ENCODE measurements around the gene TEF.

Gene TEF

GRCh38 chr22:41334951-41335635, 46.6 kb upstream of the TEF start:
- TF ChIP-seq CSDC2 (CRISPR knock-in tag; IDR thresholded peaks at IDR 0.05) (no peak), TOX (CRISPR knock-in tag; IDR thresholded peaks at IDR 0.05; ENCODE audit: borderline replicate concordance) (no peak)
- TF ChIP-seq, protein P1, sequence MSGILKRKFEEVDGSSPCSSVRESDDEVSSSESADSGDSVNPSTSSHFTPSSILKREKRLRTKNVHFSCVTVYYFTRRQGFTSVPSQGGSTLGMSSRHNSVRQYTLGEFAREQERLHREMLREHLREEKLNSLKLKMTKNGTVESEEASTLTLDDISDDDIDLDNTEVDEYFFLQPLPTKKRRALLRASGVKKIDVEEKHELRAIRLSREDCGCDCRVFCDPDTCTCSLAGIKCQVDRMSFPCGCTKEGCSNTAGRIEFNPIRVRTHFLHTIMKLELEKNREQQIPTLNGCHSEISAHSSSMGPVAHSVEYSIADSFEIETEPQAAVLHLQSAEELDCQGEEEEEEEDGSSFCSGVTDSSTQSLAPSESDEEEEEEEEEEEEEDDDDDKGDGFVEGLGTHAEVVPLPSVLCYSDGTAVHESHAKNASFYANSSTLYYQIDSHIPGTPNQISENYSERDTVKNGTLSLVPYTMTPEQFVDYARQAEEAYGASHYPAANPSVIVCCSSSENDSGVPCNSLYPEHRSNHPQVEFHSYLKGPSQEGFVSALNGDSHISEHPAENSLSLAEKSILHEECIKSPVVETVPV (CRISPR knock-in tag; IDR thresholded peaks at IDR 0.05): no peak
- no peak for ATAC-seq

DNA sequence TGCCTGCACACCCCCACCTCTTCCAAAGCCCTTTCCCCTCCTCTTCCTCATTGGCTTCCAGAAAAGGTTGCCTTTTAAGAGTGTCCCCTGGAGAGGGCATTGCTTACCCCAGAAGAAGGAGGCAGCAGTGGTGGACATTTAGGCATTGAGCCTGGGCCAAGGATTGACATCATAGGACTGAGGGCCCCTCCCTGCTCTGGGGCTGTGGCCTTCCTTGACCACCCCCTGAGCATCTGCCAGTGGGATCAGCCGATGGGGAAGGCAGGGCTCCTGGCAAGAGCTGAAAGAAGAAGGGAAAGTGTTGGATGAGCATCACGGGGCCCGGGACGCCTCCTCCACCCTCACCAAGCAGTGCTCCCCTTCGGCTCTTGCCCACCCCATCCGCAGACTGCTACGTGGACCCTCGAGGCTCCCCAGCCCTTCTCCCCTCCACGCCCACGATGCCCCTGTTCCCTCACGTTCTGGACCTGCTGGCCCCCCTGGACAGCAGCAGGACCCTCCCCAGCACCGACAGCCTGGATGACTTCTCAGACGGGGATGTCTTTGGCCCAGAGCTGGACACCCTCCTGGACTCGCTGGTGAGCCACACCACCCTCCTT, 43.0 kb upstream of the TEF start:
- TF ChIP-seq SNAI2 (CRISPR knock-in tag; IDR thresholded peaks at IDR 0.05) (no peak), ZNF70 (CRISPR knock-in tag; IDR thresholded peaks at IDR 0.05) (no peak), GLIS3 (CRISPR knock-in tag; IDR thresholded peaks at IDR 0.05) (no peak), ISL1 (CRISPR knock-in tag; IDR thresholded peaks at IDR 0.05) (no peak), ARNTL (CRISPR knock-in tag; IDR thresholded peaks at IDR 0.05; ENCODE audit: borderline replicate concordance, low read depth) (no peak), TCF4 (CRISPR knock-in tag; IDR thresholded peaks at IDR 0.05; ENCODE audit: borderline replicate concordance) (no peak), CSDC2 (CRISPR knock-in tag; IDR thresholded peaks at IDR 0.05) (no peak), TOX (CRISPR knock-in tag; IDR thresholded peaks at IDR 0.05; ENCODE audit: borderline replicate concordance) (no peak), OSR1 (CRISPR knock-in tag; IDR thresholded peaks at IDR 0.05) (no peak), ZFP30 (CRISPR knock-in tag; IDR thresholded peaks at IDR 0.05) (no peak), PPARA (CRISPR knock-in tag; IDR thresholded peaks at IDR 0.05; ENCODE audit: borderline replicate concordance) (no peak), ZNF565 (CRISPR knock-in tag; conservative IDR thresholded peaks at IDR 0.05; ENCODE audit: low read depth) (no peak), TSHZ2 (CRISPR knock-in tag; IDR thresholded peaks at IDR 0.05) (no peak), ZFP3 (CRISPR knock-in tag; IDR thresholded peaks at IDR 0.05) (no peak)
- TF ChIP-seq, protein P2, sequence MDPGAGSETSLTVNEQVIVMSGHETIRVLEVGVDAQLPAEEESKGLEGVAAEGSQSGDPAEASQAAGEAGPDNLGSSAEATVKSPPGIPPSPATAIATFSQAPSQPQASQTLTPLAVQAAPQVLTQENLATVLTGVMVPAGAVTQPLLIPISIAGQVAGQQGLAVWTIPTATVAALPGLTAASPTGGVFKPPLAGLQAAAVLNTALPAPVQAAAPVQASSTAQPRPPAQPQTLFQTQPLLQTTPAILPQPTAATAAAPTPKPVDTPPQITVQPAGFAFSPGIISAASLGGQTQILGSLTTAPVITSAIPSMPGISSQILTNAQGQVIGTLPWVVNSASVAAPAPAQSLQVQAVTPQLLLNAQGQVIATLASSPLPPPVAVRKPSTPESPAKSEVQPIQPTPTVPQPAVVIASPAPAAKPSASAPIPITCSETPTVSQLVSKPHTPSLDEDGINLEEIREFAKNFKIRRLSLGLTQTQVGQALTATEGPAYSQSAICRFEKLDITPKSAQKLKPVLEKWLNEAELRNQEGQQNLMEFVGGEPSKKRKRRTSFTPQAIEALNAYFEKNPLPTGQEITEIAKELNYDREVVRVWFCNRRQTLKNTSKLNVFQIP (CRISPR knock-in tag; IDR thresholded peaks at IDR 0.05; ENCODE audit: borderline replicate concordance, low read depth): no peak
- TF ChIP-seq, protein P3, sequence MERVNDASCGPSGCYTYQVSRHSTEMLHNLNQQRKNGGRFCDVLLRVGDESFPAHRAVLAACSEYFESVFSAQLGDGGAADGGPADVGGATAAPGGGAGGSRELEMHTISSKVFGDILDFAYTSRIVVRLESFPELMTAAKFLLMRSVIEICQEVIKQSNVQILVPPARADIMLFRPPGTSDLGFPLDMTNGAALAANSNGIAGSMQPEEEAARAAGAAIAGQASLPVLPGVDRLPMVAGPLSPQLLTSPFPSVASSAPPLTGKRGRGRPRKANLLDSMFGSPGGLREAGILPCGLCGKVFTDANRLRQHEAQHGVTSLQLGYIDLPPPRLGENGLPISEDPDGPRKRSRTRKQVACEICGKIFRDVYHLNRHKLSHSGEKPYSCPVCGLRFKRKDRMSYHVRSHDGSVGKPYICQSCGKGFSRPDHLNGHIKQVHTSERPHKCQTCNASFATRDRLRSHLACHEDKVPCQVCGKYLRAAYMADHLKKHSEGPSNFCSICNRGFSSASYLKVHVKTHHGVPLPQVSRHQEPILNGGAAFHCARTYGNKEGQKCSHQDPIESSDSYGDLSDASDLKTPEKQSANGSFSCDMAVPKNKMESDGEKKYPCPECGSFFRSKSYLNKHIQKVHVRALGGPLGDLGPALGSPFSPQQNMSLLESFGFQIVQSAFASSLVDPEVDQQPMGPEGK (CRISPR knock-in tag; IDR thresholded peaks at IDR 0.05; ENCODE audit: borderline replicate concordance): no peak
- no peak for ATAC-seq

GRCh38 chr22:41339823-41340222, 41.9 kb upstream of the TEF start:
- no peak for TF ChIP-seq ZC3H10 (CRISPR knock-in tag; IDR thresholded peaks at IDR 0.05)
- no peak for TF ChIP-seq OSR1 (CRISPR knock-in tag; IDR thresholded peaks at IDR 0.05)
- no peak for TF ChIP-seq ZFP3 (CRISPR knock-in tag; IDR thresholded peaks at IDR 0.05)
- no peak for TF ChIP-seq CSDC2 (CRISPR knock-in tag; IDR thresholded peaks at IDR 0.05)
- TF ChIP-seq TCF4 (CRISPR knock-in tag; IDR thresholded peaks at IDR 0.05; ENCODE audit: borderline replicate concordance): no peak
- no peak for TF ChIP-seq BACH2 (CRISPR knock-in tag; IDR thresholded peaks at IDR 0.05; ENCODE audit: borderline replicate concordance)
- TF ChIP-seq, protein P1 (CRISPR knock-in tag; IDR thresholded peaks at IDR 0.05): no peak
- TF ChIP-seq ZNF70 (CRISPR knock-in tag; IDR thresholded peaks at IDR 0.05): no peak
- no peak for TF ChIP-seq ZNF565 (CRISPR knock-in tag; conservative IDR thresholded peaks at IDR 0.05; ENCODE audit: low read depth)
- TF ChIP-seq, protein P2 (CRISPR knock-in tag; IDR thresholded peaks at IDR 0.05; ENCODE audit: borderline replicate concordance, low read depth): no peak
- no peak for TF ChIP-seq GLIS3 (CRISPR knock-in tag; IDR thresholded peaks at IDR 0.05)
- no peak for TF ChIP-seq TOX (CRISPR knock-in tag; IDR thresholded peaks at IDR 0.05; ENCODE audit: borderline replicate concordance)
- no peak for TF ChIP-seq SNAI2 (CRISPR knock-in tag; IDR thresholded peaks at IDR 0.05)
- TF ChIP-seq ZFP30 (CRISPR knock-in tag; IDR thresholded peaks at IDR 0.05): no peak
- TF ChIP-seq RARB (CRISPR knock-in tag; IDR thresholded peaks at IDR 0.05): no peak
- TF ChIP-seq TSHZ2 (CRISPR knock-in tag; IDR thresholded peaks at IDR 0.05): no peak
- no peak for TF ChIP-seq ARNTL (CRISPR knock-in tag; IDR thresholded peaks at IDR 0.05; ENCODE audit: borderline replicate concordance, low read depth)
- no peak for TF ChIP-seq ISL1 (CRISPR knock-in tag; IDR thresholded peaks at IDR 0.05)
- no peak for ATAC-seq

All from SK-N-SH treated with all-trans-retinoic acid at 6 μM for 48 hours (cell line).